Psoas muscle (tissue), 8 donors: ENCODE results near the gene RNF26. TPM values are rescaled to one million over a fixed set of nuclear protein-coding genes. Genes with fewer than 3 reads are reported as not detected.

Source experiments
- ATAC-seq, 4 donors: fragments of 200-7000 bp; cut with Tn5 transposase; one replicate each; pipeline ENCODE4 v1.9.1; 2020; ENCODE audit warnings: moderate library complexity in 3 of 4, mild to moderate bottlenecking in 2 of 4
- DNase-seq, 2 donors: peaks; one replicate each; pipeline ENCODE4 v3.0.0-alpha.2; 2020
- H3K27ac ChIP-seq: fragments of 200-600 bp; one replicate; pipeline ENCODE4 v1.8.0; 2022
- H3K27me3 ChIP-seq, 3 donors: fragments of 200-600 bp in 1 of 3; one replicate each; pipeline versions ENCODE4 v1.6.1 to v1.8.0; 2013 to 2022; ENCODE audit warnings: low read length in 2 of 3, mild to moderate bottlenecking in 2 of 3, moderate library complexity in 1 of 3; ENCODE audit not compliant: insufficient read depth in 3 of 3
- H3K36me3 ChIP-seq, 2 donors: fragments of 200-600 bp in 1 of 2; one replicate each; pipeline versions ENCODE4 v1.6.1 to v1.8.0; 2013 to 2022; ENCODE audit warnings: low read depth in 1 of 2, mild to moderate bottlenecking in 1 of 2, moderate library complexity in 1 of 2; ENCODE audit not compliant: insufficient read depth in 1 of 2
- H3K4me1 ChIP-seq: fragments of 200-600 bp; one replicate; pipeline ENCODE4 v1.8.0; 2022
- H3K4me3 ChIP-seq: fragments of 200-600 bp; one replicate; pipeline ENCODE4 v1.8.0; 2022; ENCODE audit warnings: mild to moderate bottlenecking
- H3K9me3 ChIP-seq: fragments of 200-600 bp; one replicate; pipeline ENCODE4 v1.8.0; 2022
- WGBS, 3 donors: extraction: QIAGEN DNeasy Blood & Tissue Kit; methylation state at CpG; one replicate each; pipeline versions ENCODE4 v1.1.6 to v1.1.7; 2013; 5-methylcytosine and 5-hydroxymethylcytosine counted together
- intact Hi-C, 2 donors: fragments of 100-400 bp; cut with DNase I; formaldehyde crosslinking; loops; one replicate each; pipeline versions ENCODE4 v1.11.0 to v1.14.2; 2022
- polyA plus RNA-seq, 3 donors: library from polyadenylated mRNA; stranded (reverse); fragments of 200-250 nt; gene quantifications; one replicate each; pipeline ENCODE4 v1.2.3, GENCODE V29; 2013
- total RNA-seq, 4 donors: library from RNA; stranded (reverse); fragmentation: NEBNext Ultra II Directional in 2 of 4; extraction: Animal tissue kit (Norgen Biotek cat#: 25700) in 2 of 4; gene quantifications; one replicate each; pipeline versions ENCODE4 v1.2.1 to v1.2.4, GENCODE V29; 2021 to 2023
- TF ChIP-seq, protein P1 (sequence below): fragments of 200-600 bp; IDR thresholded peaks from one replicate; pipeline ENCODE4 v1.8.0; 2022; ENCODE audit warnings: antibody characterized with exemption
- donor health status: healthy with polysubstance abuse.
- donor health status: DM: no; HTN: no; CAD: no; lungs with moderate emphysema.
- donor health status: Bipolar disorder and iron deficiency.
- donor health status: healthy.
- donor health status: DM: yes; HTN: yes; CAD: no.
- donor health status: DM: no; HTN: no; CAD: no.
- donor health status: DM: no; HTN: no; CAD: no.
- donor health status: DM: yes; HTN: yes; CAD: no.

Gene RNF26
- total and polyA plus RNA-seq, 7 donors, result 5.8 to 8.9 (median 7.3) TPM

DNA sequence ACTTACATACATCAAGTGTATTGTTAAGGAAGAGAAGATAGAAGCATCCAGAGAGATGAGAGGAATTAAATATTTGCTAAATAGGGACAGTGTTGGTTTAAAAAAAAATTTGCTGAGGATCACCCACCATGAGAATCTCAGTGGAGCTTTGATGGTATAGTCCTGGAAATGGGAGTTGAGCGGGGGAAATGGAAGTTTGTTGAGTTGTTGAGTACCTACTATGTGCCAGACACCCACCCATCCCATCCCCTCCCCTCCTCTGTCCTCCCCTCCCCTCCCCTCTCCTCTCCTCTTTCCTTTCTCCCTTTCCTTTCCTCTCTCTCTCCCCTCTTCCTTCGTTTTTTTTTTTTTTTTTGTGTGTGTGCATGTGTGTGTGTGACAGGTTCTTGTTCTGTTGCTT, 16.9 kb downstream of the RNF26 start:
- Histone ChIP-seq H3K36me3 (peaks cover 0 to 20% of the 10 kb centered on the region in 2 donors), H3K27me3 (no peaks in the 10 kb centered on the region), H3K4me1 (peaks cover 6% of the 10 kb centered on the region), H3K4me3 (no peak overlapping the region), H3K27ac (no peak overlapping the region), H3K9me3 (no peaks in the 10 kb centered on the region)
- TF ChIP-seq, protein P1, sequence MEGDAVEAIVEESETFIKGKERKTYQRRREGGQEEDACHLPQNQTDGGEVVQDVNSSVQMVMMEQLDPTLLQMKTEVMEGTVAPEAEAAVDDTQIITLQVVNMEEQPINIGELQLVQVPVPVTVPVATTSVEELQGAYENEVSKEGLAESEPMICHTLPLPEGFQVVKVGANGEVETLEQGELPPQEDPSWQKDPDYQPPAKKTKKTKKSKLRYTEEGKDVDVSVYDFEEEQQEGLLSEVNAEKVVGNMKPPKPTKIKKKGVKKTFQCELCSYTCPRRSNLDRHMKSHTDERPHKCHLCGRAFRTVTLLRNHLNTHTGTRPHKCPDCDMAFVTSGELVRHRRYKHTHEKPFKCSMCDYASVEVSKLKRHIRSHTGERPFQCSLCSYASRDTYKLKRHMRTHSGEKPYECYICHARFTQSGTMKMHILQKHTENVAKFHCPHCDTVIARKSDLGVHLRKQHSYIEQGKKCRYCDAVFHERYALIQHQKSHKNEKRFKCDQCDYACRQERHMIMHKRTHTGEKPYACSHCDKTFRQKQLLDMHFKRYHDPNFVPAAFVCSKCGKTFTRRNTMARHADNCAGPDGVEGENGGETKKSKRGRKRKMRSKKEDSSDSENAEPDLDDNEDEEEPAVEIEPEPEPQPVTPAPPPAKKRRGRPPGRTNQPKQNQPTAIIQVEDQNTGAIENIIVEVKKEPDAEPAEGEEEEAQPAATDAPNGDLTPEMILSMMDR, result no peak
- intact Hi-C loops, result loop anchor here in 1 of 2 donors (10.0 kb wide), 1 partner anchor 124 kb away; no protein-coding TSS in a partner anchor
- ATAC-seq (no peak), DNase-seq (no peak)
- WGBS, 3 donors, result 63 to 100% (median 100%) methylated on average over 1 to 2 of the region's 2 CpGs

DNA sequence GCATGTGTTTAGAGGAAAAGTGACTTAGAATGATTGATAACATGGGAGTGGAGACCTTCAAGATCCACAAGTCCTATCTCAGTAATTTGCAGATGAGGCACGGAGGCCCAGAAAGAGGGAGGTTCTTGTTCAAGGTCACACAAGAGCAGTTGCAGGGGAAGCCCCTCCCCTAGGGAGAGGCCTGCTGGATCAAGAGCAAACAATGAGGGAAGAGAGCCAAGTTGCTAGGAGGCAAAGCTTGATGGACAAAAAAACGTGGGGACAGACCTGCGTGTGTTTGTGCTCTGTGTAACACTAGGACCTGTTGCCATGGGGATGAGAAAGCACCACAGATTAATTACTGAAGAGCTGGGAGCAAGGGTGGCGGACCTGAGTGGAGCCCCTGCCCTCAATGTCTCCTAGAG, 18.5 kb downstream of the RNF26 start:
- WGBS, 3 donors, result 18 to 24% (median 24%) methylated on average over 4 of the region's 4 CpGs
- DNase-seq, result peak in 1 of 2 donors; percentile 34
- Histone ChIP-seq H3K4me1 (peaks cover 10% of the 10 kb centered on the region), H3K4me3 (no peak overlapping the region), H3K27me3 (no peaks in the 10 kb centered on the region), H3K9me3 (no peaks in the 10 kb centered on the region), H3K36me3 (peaks cover 0 to 32% of the 10 kb centered on the region in 2 donors), H3K27ac (no peak overlapping the region)
- intact Hi-C loops, result loop anchor here in 1 of 2 donors (10.0 kb wide), 1 partner anchor 122 kb away; no protein-coding TSS in a partner anchor
- ATAC-seq, result peak in 3 of 4 donors; percentile 16 to 21 (median 20)
- TF ChIP-seq, protein P1, result no peak

DNA sequence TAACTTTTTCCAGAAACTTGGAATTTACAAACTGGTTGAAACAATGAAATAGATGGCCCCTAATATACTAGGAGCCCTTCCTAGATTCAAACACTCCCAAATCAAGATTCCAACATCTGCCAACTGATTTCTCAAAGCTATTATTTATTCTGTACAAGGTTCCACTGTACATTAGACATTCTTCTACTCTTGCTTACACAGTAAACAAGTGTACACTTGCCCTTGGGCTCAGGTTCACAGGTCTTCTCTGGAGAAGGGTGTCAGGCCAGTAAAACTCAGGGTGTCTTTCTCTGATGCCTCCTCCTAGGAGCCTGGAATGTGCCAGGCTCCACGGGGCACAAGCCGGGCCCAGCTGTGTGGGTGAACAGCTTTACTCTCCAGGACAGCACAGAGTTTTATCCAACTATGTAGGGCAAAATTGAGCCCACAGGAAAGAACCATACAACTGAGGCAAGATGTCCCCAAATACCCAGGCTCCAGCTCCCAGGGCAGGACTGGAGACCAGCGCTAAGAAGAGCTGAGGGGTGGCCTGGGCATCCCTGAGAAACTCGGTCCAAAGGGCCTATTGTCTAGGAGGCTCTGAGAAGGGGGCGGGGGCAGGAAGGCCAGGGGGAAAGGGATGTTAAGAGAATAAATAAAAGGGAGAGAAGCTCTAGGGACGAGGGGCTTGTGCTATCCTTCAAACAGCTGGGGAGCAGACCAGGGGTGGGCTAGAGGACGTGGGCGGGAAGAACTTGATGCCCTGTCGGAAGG, 20.9 kb downstream of the RNF26 start:
- no peak for ATAC-seq
- H3K9me3 ChIP-seq, result no peaks in the 10 kb centered on the region
- H3K4me1 ChIP-seq, result peaks cover 21% of the 10 kb centered on the region
- no peak overlapping the region for H3K4me3 ChIP-seq
- 57 to 69% (median 68%) methylated on average over 9 of the region's 9 CpGs for WGBS, 3 donors
- TF ChIP-seq, protein P1, result no peak
- DNase-seq, result peak in 1 of 2 donors; percentile 36
- peaks cover 8 to 55% of the 10 kb centered on the region in 2 donors for H3K36me3 ChIP-seq
- intact Hi-C loops, result loop anchor here in 1 of 2 donors (10.0 kb wide), 1 partner anchor 120 kb away; no protein-coding TSS in a partner anchor
- H3K27ac ChIP-seq, result peak overlapping the region; percentile 30
- H3K27me3 ChIP-seq, result no peaks in the 10 kb centered on the region

DNA sequence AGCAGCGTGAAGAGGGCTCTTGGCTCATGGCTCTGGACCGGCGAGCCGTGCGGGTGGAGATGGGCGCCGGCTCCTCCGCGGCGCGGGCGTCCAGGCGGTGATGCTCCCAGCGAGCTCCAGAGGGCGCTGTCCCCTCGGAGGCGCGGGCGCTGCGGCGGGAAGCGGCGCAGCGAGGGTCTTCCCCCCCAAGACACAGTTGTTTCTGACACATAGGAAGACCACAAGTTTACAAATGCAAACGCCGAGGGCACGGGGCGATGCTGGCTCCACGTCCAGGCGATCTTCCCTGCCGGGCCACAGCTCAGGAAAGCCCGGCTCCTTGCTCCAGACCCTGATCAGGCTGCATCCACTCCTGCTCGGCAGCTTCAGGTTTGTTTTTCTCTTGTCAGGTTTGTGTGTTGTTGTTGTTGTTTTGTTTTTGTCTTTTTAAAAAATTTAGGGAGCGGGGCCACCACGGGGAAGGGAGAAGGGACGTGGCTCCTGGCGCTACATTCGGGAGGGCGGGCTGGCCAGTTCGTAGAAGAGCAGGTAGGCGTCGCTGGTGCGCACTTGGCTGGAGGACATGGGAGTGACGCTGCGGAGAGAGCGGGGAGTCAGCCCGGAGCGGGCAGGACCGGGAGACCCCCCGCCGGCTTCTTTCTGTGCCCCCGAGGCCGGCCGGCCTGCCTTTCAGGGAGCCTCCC, 22.2 kb downstream of the RNF26 start:
- WGBS, 3 donors, result 6 to 15% (median 7%) methylated on average over 48 to 54 of the region's 54 CpGs
- H3K27ac ChIP-seq, result peak overlapping the region; percentile 74
- no peaks in the 10 kb centered on the region for H3K27me3 ChIP-seq
- intact Hi-C loops, result loop anchor here (1.0 to 10.0 kb wide), 3 partner anchors 18 to 118 kb away; no protein-coding TSS in a partner anchor
- ATAC-seq (peak; percentile 57 to 71 (median 62)), DNase-seq (peak; percentile 84 to 93)
- H3K4me1 ChIP-seq, result peaks cover 31% of the 10 kb centered on the region
- no peaks in the 10 kb centered on the region for H3K9me3 ChIP-seq
- H3K4me3 ChIP-seq, result peak overlapping the region; percentile 61
- H3K36me3 ChIP-seq, result peaks cover 8 to 55% of the 10 kb centered on the region in 2 donors
- TF ChIP-seq, protein P1, result peak; percentile 79
